NCI-H2196 (cell line): ENCODE results near the gene MS4A6E.
"Not testable (repeated sequence)": the region's sequence is repeated elsewhere in the genome, so short reads cannot be mapped to it uniquely, and the experiment has no call there.

ENCODE experiments used
- DNase-seq: peaks from one replicate; lab custom pipeline; 2025; ENCODE audit not compliant: unreplicated experiment; lab: John Stamatoyannopoulos, UW

The MS4A6E gene

DNA sequence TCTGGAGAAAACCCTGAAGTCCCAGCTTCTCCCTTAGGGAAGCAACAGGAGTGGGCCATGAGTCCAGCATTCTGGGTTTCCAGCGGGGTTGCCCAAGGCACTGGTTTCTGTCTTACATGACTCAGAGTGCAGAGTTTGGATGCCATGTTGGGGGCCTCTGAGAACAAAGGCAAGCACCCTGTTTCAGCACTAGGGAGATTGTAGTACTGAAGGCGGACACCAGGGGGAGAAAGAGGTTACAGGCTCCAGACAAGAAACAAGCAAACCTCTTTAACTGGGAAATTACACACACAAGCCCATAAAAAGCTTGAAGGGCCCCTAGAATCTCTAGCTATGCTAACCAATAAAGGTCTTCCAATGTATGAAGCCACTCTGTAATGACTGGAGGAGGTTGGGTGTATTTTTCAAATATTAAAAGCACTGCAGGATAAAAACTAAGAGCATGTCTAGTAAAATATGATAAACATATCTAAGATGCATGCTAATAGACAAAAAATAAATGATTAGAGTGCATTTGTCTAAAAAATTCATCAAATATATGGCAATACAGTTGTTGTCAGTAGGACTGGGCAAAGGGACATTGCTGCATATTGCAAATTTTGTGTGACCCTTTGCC, 7.1 kb downstream of the MS4A6E start:
- peak; percentile 37 for DNase-seq

DNA sequence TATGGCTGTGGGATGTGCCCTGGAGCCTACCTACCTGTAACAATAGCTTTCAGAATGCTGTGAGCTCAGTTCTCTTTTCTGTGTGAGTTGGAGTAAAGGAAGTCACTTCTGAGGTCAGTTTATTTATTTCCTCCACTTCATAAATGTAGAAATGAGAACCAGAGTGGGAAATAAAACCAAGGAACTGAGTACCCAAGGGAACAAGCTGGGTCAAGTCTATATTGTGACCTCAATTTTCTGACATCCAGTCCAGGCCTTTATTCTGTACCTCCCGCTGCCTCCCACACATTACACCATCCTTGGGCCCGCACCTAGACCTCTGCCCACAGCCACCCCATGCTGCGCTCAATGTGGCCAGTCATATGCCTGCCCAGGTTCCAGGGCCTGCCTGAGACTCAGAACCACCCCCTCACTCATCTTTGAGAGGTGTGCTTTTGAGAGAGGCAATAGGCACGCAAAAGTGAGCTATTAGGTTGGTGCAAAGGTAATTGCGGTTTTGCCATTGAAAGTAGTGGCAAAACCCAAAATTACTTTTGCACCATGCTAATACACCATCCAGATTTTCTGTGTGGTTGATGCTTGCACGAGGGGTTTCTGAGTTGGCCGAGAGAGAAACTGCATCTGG, 9.8 kb downstream of the MS4A6E start:
- no peak for DNase-seq

DNA sequence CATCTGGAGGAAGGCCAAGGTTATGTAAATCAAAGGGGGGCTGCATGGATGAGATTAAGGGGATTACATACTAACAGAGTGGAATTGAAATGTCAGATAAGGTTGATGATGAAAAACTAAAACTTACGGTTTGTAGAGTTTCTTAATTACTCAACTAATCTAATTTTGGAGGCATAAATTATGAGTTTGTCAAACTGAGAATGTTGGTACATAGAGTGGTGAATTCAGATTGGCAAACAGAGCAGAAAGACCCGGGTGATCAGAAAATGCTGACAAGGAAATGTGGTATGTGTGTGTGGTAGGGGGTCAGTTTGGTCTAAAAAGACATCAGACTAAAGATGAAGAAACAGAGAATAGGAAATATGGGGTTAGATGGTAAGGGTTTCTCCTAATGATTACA, 11.0 kb downstream of the MS4A6E start:
- DNase-seq = no peak

DNA sequence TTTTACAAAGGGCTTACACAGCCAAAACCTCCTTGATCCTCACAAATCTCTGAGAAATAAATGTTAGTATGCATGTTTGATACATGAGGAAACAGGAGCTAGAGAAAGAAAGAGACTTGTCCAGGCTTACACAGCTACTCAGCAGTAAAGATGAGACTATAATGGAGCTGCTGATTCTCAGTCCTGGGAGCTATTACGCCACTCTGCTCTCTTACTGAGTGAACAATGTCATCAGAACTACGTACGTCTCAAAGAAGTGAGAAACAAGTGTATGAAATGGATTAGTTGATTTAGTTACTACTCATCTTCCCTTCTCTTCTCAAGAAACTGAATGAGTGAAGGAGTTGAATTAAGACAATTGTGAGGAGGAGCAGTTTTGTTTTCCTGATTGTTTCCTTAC, 12.3 kb downstream of the MS4A6E start:
- DNase-seq = no peak

DNA sequence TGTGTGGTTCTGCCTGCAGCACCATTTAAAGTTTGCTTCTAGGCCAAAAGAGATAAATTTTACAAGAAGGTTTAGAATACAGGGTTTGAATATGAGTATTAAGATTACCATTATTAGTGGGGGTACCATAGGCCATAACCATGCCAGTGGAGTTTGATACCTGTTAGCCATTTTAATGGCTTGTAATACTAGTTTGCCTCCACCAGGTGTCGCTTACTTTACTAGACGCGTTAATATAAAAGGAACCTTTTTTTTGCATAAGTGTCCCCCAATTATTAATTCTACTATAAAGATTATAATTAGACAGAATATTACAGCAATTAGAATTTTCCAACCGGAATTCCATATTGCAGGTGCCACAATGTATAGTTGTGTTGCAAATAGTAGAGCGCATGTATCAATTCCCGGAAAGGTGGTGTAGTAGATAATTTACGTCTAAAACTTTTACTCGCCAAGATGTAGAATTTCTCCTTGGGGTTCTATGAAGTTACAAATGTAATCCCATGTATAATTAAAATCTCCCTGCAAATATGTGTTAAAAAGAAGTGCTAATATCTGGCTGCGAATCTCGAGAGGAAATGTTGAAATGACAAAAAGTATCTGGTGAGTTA, 16.1 kb downstream of the MS4A6E start:
- DNase-seq = peak; percentile 7

DNA sequence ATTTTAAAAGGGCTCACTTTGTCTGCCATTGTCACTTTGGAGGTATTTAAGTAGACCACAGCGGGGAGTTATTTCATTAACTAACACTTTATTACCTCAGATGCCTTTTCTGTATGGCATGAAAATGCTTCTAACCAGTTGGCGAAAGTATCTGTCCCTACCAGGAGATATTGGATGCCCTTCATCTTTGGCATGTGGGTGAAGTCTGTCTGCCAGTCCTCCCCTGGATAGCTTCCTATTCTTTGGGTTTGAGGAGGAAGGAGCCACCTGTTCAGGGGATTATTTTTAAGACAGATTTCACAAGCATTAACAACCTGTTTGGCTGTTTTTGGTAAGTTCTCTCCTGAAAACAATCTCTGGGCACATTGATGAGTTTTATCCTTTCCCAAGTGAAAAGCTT, 17.1 kb downstream of the MS4A6E start:
- DNase-seq = no peak

DNA sequence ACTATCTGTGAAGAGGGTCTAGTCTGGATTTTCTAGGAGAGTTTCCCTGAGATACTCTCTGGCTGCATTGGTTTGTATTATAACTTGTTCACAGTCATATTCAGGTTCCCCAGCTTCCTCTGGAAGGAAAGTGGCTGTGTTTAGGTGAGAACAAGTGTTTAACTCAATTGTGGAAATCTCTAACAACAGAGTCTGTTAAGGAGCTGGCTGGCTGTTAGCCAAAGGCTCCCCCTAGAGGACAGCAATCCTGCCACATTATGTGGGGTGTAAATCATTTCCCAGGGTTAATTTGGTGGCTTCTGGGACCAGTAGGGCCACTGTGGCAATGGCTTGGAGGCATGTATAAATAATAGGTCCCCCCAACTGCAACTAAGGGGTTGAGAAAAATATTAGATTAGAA, 18.4 kb downstream of the MS4A6E start:
- DNase-seq = peak; percentile 10

DNA sequence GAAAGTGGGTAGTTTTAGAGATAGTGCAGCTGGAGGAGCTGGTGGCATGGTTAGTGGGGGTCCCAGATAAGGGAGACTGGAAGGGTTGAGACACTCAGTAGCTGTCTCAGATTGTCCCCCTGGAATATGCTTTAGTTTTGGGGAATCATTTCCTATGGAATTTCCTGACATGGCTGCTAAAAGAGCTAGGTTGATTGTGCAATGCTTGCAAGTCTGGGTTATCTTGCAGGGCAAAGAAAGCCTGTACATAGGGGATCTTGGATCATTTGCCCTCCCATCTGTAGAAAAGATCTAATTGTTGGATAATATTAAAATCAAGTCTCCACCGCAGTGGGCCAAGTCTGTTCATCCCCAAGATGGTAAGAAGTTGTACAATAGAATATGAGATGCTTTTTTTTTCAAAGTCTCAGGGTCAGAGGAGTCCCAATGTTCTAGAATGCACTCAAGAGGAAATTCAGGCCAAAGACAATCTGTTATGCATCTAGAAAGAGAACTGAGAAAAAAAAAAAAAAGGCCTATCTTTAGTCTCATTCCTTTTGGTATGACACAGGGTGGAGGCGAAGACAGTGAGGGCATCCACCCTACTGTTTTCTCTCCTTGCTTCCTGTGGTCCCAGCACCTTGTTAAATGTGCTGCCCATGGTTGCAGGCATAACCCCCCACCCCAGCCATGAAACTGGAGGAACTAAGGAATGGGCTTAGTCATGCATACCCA, 20.2 kb downstream of the MS4A6E start:
- DNase-seq = no peak

DNA sequence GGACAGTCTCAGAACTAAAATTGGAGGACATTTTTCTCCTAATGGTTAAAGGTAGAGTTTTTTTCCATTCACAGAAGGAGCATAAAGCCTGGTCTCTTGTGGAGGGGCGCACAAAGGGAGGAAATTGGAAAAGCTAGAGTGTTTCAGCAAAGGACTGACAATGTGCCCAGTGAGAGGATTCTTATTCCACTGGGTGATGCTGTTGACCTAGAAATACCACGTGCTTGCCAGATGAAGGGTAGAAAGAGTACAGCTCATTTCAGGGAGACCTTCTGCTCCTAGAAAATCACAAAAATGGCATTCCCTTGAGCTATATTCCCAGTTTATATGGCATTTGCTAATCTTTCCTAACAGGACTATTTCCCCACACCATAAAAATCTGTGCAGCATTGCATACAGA, 21.1 kb downstream of the MS4A6E start:
- DNase-seq = no peak

DNA sequence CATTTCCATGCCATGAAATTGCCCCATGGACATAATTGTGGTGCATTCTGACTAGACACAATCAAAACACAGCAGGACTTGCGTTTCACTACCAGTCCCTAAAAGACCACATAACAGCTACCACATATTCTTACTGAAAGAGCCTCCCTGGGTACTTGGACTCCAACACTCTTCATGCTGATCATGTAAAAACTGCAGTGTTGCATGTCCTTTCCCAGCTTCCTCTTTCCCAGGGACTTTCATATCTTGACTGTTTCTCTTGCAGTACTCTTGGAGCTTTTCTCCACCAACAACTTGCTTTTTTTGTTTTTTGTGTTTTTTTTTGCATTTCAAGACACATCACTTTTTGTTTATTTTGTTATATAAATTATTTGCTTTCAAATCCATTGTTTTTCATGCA, 22.9 kb downstream of the MS4A6E start:
- no peak for DNase-seq

DNA sequence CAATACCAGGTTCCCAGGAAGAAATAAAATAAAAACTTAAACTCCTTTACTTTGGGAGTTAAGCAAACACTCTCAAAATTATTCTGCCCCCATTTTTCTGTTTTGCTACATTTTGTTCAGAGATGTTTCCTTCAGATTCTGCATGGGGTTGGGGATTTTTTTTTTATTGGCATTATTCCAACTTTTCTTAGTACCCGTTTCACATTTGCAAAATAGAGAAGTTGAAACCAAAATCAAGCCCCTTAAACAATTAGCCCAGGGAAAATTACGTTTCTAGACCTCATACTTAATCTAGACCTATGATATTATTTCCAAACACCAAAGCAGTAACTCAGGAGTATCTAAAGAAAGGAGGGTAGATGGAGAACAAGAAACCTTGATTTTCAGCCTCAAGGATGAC, 30.7 kb downstream of the MS4A6E start:
- no peak for DNase-seq

DNA sequence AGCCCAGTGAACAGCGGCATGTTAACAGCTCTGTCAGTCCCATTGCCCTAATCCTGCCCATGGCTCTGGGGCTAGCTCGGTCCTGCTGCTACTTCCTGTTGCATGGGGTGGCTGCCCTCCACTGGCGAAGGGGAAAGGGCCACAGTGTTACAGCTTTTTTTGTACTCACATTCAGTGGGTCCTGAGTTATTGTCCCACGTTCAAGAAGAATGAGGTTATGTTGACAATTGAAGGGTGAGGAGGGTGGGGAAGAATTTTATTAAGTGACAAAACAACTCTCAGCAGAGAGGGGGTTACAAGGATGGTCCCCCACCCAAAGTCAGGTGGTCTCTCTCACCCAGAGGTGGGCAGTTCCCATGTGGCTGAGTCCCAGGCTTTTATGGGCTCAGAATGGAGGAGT, 33.6 kb downstream of the MS4A6E start:
- no peak for DNase-seq

DNA sequence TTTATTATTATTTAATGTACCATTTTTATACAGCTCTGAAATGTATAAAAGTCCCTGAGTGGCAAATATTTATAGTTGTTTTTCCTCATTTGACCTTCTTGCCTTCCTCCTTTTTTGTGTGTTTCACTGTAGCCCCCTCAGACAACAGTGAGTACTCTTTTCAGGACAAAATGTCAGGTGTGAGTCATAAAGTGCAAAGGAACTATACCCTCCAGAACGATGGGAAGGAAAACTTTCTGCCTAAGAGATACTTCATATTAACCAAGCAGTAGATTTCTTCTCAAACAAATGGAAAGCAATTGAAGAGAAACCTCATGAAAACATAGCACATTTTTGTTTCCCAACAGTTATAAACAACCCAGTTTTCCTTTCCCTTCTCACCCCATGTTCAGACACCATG, 35.2 kb downstream of the MS4A6E start:
- no peak for DNase-seq

DNA sequence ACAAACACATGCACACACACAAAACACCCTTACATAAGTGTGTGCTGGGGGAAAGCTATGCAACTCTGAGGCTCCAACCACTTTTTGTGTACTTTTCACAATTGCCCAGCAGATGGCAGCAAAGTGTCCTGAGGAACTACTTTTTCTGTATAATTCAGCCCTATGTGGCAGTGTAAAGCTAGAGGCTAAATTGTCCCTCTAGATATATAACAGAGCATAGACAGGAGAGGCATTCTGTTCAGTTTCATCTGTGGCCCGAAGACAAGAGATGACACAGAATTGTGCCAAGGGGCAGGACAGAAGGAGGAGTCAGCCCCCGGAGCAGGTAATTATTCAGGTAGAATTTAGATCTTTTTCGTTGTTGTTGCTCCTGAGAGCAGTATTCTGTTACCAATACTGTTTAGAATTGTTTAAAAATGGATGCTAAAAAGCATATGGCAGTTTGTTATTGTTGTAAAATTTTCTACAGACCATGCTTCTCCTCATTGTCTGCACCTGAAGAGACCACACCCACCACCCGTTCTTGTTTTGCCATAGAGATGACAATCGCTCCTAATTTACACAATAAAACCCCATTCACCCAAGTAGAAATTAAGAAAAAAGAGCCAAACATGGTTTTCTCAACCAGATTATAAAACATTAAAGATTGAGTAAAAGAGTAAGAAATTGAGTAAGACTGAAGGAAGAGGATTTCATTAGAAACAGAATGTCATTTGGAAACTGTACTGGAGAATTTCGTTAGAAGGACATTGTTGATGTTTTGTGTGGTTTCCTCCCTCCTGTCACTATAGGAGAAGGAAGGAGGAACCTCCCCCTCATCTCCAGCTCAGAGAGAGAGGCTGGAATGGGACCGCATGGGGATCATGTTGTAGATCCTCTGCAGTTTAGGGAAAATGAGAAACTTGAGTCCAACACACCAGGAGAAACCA, 36.8 kb downstream of the MS4A6E start:
- DNase-seq = peak; percentile 83

DNA sequence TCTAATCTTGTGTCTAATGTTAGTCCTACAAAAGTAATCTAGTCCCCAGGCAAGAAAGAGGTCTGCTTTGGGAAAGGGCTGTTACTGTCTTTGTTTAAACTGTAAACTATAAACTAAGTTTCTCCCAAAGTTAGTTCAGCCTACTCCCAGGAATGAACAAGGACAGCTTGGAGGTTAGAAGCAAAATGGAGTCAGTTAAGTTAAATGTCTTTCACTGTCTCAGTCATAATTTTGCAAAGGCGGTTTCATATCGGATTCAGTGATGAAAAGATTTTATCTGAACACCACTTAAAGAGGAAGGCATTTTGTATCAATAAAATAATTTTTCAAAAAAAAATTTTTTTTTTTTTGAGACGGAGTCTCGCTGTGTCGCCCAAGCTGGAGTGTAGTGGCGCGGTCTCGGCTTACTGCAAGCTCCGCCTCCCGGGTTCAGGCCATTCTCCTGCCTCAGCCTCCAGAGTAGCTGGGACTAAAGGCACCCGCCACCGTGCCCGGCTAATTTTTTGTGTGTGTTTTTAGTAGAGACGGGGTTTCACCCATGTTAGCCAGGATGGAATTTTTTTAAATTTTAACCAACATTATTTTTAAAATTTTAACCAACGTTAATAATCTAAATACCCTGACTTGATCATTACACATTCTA, 39.3 kb downstream of the MS4A6E start:
- not testable (repeated sequence) for DNase-seq

DNA sequence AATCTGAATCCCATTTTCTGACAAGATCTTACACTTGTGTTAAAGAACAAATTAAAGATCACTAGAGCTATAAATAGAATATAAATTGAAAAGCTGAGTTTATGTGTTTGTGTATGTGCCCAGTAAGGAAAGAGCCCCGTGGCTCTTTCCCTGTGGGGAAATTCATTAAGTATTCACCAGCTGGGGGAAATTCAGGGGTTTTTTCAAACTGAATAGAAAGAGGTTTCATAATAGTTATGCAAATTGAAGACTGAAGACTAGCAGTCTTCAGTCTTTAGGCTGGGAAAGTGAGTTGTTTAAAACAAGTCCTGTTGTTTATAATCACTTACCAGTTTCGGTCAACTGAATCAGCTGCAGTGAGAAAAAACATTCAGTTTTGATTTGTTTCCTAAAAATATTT, 40.0 kb downstream of the MS4A6E start:
- no peak for DNase-seq

DNA sequence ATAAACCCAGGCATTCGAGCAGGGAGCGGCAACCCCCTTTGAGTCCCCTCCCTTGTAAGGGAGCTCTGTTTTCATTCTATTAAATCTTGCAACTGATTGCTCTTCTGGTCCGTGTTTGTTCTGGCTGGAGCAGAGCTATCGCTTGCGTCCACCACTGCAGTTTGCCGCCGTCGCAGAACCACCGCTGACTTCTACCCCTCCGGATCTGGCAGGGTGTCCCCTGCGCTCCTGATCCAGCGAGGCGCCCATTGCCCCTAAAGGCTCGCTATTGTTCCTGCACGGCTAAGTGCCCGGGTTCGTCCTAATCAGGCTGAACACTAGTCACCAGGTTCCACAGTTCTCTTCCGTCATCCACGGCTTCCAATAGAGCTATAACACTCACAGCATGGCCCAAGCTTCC, 40.8 kb downstream of the MS4A6E start:
- DNase-seq = no peak

DNA sequence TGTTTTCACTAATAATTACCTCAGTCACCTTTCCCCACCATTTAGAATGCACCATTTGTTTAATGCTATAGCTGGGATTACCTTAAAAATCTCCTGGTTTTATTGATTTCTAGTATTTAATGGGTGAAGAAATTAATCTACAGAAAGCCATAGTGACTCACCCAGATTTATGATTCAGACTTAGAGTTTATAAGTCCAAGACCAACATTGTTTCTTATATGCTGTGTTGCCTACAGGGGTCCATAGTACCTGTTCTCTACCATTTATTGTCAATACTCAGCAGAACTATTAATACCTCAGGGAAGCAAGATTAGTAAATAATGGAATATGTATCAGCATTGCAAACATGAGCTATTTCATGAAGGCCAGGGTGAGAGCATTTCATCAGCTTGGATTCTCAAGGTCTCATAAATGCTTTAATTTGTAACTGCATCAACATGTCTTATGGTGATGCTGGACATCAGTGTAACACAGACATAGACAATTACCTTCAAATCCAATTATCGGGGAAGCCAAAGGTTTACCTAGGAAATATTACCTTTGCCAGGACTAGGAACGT, 43.3 kb downstream of the MS4A6E start:
- no peak for DNase-seq

DNA sequence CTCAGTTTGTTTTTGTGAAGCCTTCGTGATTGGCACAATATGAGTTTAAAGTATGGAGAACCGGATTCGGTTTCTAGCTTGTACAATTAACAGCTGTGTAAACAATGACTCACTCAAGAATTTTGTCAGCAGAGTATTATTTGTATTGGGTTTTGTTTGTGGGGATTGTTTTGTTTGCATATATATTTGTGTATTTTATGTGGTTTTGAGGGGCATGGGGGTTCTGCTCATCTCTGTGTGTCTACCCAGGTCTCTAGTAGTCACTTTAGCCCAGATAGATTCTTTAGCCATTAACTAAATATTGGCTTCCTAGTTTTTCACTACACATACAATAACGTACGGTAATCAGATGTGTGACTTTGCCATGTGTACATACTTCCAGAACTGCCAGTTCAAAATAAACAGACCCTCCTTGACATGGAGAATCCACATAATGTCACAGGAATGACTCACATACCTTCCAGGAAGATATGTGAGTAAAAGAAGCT, 43.8 kb downstream of the MS4A6E start:
- DNase-seq = peak; percentile 86

DNA sequence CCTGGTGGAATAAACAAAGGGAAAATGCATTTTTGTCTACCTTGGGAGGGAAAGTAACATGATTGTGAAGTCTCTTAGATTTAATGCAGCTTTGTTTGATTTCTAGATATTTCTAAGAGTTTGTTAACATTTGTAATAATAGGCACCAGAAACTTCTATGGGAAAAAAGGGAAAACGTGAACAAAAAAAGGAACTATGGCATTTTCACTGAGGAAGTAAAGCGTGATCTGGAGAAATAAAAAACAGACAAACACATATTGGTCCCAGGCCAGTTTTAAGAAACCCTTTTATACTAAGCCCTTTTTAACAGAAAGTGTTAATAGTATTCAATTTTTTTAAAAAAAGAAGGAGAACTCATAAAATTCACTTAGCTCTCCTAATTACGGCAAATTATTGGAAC, 44.3 kb downstream of the MS4A6E start:
- DNase-seq = no peak
